ENCODE data around the gene IWS1. TPM values are rescaled to one million over a fixed set of nuclear protein-coding genes. Genes with fewer than 3 reads are reported as not detected.
"Not testable (repeated sequence)": the region's sequence is repeated elsewhere in the genome, so short reads cannot be mapped to it uniquely, and the experiment has no call there.

The IWS1 gene
- total and polyA plus RNA-seq, 10 donors: 18.8 to 59.7 (median 43.3) TPM

DNA sequence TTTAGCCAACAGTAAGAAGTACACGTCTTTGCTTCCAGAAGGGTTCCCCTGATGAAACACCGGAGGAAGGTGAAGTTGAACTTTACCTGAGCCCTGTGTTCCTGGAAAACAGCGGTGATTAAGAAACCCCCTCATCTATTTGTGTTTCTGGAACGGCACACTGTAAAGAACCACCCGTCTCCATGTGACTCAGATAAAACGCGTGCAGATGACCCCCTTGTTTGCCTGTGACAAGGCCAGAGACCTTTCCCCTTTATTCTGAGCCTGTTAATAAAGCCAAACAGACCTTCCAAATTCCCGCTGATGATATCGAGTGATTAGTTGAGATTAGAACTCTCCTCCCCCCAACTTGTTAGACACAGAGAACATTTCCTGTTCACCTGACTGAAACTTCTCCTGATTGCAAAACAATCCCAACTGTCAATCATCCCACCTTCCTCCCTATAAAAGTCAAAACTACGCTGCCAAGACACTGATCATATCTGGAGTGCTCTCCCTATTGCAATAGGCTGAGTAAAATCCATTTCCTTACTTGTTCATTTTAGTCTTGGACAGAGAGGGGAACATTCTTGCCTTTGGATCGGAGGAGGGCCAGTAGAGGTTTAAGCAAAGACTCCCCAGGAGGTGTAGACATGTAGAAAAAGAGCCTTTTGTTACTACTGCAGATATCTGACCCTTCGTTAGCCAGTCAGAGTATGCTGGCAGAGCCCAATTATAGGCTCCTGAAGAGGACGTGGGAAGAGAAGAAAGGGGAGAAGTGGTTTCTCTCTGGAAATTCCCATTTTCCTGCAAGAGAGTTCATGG, 914 bp upstream of the IWS1 start:
- Histone ChIP-seq H3K4me1 (peaks cover 19 to 46% (median 34%) of the 10 kb centered on the region in 6 donors), H3K4me3 (peak overlapping the region; percentile 55 to 98 (median 90)), H3K27me3 (replicated peaks in 1 of 7) (no peaks in the 10 kb centered on the region), H3K9me3 (peaks cover 0 to 4% (median 0%) of the 10 kb centered on the region in 8 donors), H3K36me3 (peaks cover 0 to 18% (median 10%) of the 10 kb centered on the region in 6 donors), H3K27ac (peak overlapping the region; percentile 89 to 98 (median 96))
- intact Hi-C loops (cut with DNase I; ENCODE audit: low total_unique reads): no loop called here
- no peak for DNase-seq
- TF ChIP-seq POLR2AphosphoS5 (IDR thresholded peaks at IDR 0.05): no peak
- TF ChIP-seq POLR2A (IDR thresholded peaks at IDR 0.05): no peak
- TF ChIP-seq, protein P1, sequence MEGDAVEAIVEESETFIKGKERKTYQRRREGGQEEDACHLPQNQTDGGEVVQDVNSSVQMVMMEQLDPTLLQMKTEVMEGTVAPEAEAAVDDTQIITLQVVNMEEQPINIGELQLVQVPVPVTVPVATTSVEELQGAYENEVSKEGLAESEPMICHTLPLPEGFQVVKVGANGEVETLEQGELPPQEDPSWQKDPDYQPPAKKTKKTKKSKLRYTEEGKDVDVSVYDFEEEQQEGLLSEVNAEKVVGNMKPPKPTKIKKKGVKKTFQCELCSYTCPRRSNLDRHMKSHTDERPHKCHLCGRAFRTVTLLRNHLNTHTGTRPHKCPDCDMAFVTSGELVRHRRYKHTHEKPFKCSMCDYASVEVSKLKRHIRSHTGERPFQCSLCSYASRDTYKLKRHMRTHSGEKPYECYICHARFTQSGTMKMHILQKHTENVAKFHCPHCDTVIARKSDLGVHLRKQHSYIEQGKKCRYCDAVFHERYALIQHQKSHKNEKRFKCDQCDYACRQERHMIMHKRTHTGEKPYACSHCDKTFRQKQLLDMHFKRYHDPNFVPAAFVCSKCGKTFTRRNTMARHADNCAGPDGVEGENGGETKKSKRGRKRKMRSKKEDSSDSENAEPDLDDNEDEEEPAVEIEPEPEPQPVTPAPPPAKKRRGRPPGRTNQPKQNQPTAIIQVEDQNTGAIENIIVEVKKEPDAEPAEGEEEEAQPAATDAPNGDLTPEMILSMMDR (IDR thresholded peaks at IDR 0.05 in 8 of 11, conservative IDR thresholded peaks at IDR 0.05 in 3 of 11): no peak
- 18 to 22% (median 22%) methylated on average over 13 of the region's 13 CpGs for WGBS, 5 donors

DNA sequence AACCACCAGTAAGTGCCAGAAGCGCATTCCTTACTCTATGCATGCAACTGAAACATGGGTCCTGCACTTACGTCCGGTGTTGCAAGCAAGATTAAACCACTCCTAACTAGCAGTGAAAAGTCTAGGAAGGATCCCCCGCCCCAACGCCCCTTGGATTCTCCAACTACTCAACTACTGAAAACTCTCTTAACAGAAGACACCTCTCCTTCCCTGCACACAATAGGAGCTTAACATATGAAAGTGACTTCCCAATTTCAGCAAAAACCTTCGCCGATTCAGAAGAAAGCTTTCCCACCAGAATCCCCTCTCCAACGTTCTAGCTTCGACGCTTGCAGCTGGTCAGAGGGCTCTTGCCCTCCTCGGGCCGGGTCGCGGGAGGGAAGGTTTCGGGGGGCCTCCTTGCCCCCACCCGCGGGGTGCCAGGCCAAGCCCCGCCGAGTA, 578 bp downstream of the IWS1 start:
- Histone ChIP-seq H3K36me3 (peaks cover 0 to 33% (median 17%) of the 10 kb centered on the region in 6 donors), H3K27me3 (replicated peaks in 1 of 7) (no peaks in the 10 kb centered on the region), H3K9me3 (peaks cover 0 to 4% (median 0%) of the 10 kb centered on the region in 8 donors), H3K4me1 (peaks cover 19 to 59% (median 34%) of the 10 kb centered on the region in 6 donors), H3K4me3 (peak overlapping the region; percentile 55 to 98 (median 90)), H3K27ac (peak overlapping the region; percentile 89 to 98 (median 96))
- no peak for DNase-seq
- WGBS, 5 donors: 0 to 1% (median 1%) methylated on average over 9 to 19 of the region's 19 CpGs
- TF ChIP-seq POLR2A (IDR thresholded peaks at IDR 0.05) (no peak), POLR2AphosphoS5 (IDR thresholded peaks at IDR 0.05) (no peak)
- TF ChIP-seq, protein P1 (IDR thresholded peaks at IDR 0.05 in 8 of 11, conservative IDR thresholded peaks at IDR 0.05 in 3 of 11): no peak
- intact Hi-C loops (cut with DNase I; ENCODE audit: low total_unique reads): no loop called here

- Histone ChIP-seq H3K36me3 (peaks cover 0 to 47% (median 25%) of the 10 kb centered on the region in 6 donors), H3K4me3 (peak overlapping the region in 1 of 8 donors; percentile 98), H3K4me1 (peaks cover 19 to 63% (median 34%) of the 10 kb centered on the region in 6 donors), H3K27ac (peak overlapping the region in 1 of 8 donors; percentile 98)
- H3K27me3 ChIP-seq (replicated peaks in 1 of 7); H3K9me3 ChIP-seq; intact Hi-C loops (cut with DNase I; ENCODE audit: low total_unique reads); DNase-seq: not testable (repeated sequence)
- WGBS, 5 donors: 87 to 94% (median 89%) methylated on average over 7 of the region's 7 CpGs
Observed at GRCh38 chr2:127524198-127524834, 2.0 kb downstream of the IWS1 start.

DNA sequence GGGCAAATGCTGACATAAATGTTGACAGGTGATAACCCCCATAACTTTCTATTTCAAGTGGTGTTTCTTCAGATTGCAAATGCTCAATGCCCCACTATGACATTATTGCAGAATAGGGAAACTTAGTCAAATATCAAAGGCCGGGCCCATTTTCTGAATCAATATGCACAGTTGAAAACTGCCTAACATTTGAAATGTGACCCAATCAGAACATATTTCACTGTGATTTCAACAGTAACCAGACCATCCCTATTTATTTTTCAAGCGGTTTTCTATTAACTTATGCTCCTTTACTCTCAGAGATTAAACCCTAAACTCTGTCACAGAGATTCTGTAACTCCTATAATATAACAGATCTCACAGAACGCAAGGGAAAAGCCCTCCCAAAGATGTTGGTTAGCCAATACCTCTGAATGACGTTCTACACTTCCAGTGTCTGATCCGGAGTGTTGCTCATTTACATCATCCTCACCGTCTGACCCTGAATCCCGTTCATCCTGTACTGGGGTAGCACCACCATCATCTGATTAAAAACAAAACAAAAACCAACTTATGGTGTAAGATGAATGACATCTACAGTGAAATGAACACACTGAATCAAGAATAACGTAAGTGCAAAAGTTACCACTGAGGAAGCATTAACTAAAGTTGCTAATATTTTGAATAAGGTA, 2.9 kb downstream of the IWS1 start:
- no peak for DNase-seq
- no peak overlapping the region for H3K4me3 ChIP-seq
- intact Hi-C loops (cut with DNase I; ENCODE audit: low total_unique reads): no loop called here
- H3K36me3 ChIP-seq: peaks cover 0 to 56% (median 30%) of the 10 kb centered on the region in 6 donors
- TF ChIP-seq POLR2A (IDR thresholded peaks at IDR 0.05) (no peak), POLR2AphosphoS5 (IDR thresholded peaks at IDR 0.05) (no peak)
- TF ChIP-seq, protein P1 (IDR thresholded peaks at IDR 0.05 in 8 of 11, conservative IDR thresholded peaks at IDR 0.05 in 3 of 11): no peak
- H3K27me3 ChIP-seq (replicated peaks in 1 of 7): no peaks in the 10 kb centered on the region
- peaks cover 19 to 63% (median 34%) of the 10 kb centered on the region in 6 donors for H3K4me1 ChIP-seq
- no peaks in the 10 kb centered on the region for H3K9me3 ChIP-seq
- WGBS, 5 donors: 71 to 80% (median 73%) methylated on average over 8 of the region's 8 CpGs
- no peak overlapping the region for H3K27ac ChIP-seq
